HG03354 (cell line): ENCODE measurements around the gene OGFRL1.

Source experiments
- ATAC-seq: cut with Tn5 transposase; IDR thresholded peaks from one replicate; pipeline ENCODE4 v1.9.1; 2021; ENCODE audit warnings: mild to moderate bottlenecking; ENCODE audit not compliant: unreplicated experiment, poor library complexity, severe bottlenecking

The OGFRL1 gene

DNA sequence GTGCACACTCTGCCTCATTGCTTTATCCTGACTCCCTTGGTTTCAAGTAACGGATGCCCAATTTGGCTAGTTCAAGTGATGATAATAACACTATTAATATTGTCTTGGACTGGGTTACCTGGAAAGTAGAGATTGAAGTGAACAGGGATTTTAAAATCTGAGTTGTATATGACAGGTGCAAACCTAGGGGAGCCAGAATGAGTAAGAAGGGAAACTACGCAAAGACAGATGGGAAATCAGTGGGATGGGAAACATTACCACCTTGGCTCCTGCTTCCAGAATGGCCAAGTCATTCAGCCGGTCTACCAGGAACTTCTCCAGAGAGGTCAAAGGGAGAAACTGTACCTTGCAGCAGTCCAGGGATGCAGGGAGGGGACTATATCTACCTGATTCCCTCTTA lies 41.9 kb downstream of the OGFRL1 start:
- ATAC-seq = no peak

DNA sequence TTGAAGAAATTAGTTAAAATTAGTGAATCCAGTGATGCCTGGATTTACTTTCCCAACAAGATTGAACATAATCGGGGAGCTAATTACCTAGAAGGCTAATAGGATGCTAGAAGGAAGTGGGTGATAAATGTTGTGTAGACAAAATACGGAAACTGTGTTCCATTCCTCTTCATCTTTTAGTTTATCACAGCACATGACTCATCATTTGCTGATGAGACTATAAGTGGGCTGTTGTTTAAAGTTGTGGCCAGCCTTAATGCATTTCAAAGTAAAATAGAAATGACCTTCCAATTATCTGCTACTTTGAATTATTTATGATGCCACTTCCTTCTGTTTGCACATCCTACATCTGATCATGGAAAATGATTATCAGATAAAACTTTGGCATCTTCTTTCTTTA lies 43.4 kb downstream of the OGFRL1 start:
- no peak for ATAC-seq

DNA sequence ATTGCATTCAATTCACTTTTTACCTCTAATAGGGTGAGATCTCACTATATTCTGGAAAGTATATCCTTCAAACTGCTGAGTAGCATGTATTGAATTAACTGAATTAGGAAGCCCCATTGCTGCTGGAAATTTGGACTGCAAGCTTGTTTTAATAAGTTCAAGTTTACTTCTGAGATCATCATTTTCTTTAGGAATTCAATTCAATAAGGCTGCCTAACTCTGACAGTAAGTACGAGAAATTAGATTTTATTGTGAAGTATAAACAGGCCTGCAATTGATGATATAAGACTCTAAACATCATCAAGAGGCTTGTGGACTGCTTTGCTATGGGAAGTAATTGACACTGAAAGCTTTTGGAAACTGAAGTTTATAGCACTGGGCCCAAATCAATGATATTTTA lies 44.4 kb downstream of the OGFRL1 start:
- ATAC-seq = no peak

DNA sequence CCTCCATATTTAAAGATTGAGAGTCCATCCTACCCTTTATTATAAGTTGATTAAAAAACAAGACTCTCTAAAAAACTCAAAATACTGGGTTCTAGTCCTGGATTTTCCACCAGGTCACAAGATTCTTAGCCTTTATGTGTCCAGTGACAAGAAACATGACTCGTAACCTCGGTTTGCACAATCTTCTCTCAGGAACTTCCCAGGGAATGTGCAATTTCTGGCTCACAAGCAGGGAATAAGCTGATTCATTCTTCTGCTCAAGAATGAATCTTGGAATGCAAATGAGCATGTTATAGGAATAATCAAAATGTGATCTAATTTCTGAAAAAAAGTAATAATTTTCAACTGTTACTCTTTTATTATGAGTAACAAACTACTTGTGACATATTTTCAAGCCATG lies 45.1 kb downstream of the OGFRL1 start:
- ATAC-seq = no peak

DNA sequence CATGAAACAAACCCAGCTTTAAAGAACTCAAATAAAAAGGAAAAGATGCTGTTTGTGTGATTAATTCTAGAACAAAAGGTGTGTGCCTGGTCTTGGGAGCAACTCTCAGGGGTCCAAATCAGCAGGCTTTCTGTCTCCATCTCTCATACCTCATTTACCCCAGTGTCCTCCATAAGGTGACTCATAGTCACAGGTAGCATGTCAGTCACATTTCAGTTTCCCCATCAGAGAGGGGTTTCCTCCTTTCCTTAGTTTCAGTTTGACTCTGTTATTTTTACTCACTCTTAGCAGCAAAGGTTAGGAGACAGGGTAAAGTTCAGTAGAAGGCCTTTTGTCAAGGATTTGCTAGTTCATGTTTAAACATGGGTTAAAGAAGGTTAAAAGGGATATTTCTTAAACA lies 46.2 kb downstream of the OGFRL1 start:
- peak; percentile 62 for ATAC-seq

DNA sequence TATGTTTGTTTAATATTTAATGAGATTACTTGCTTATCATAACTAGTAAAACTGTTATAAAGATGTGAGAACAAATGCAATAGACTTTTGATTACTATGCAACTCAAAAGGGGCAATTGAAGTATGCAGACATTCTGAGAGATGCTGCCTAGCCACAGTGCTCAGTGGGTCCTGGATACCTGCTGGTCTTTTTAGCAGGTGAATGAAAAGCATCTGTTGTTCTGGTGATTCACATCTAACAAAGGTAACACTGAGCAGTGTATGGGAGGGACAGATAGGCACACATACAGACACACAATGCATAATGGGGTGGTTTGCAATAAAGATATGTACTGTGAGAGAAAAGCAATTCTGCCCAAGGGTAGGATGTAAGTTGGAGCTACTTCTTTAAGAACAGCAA lies 46.9 kb downstream of the OGFRL1 start:
- ATAC-seq = no peak

DNA sequence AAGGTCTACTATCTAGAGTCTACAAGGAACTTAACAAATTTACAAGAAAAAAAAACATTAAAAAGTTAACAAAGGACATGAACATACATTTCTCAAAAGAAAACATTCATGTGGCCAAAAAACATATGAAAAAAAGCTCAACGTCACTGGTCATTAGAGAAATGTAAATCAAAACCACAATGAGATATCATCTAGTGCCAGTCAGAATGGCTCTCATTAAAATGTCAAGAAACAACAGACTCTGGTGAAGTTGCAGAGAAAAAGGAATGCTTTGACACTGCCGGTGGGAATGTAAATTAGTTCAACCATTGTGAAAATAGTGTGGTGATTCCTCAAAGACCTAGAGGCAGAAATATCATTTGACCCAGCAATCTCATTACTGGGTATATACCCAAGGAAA lies 48.3 kb downstream of the OGFRL1 start:
- no peak for ATAC-seq

DNA sequence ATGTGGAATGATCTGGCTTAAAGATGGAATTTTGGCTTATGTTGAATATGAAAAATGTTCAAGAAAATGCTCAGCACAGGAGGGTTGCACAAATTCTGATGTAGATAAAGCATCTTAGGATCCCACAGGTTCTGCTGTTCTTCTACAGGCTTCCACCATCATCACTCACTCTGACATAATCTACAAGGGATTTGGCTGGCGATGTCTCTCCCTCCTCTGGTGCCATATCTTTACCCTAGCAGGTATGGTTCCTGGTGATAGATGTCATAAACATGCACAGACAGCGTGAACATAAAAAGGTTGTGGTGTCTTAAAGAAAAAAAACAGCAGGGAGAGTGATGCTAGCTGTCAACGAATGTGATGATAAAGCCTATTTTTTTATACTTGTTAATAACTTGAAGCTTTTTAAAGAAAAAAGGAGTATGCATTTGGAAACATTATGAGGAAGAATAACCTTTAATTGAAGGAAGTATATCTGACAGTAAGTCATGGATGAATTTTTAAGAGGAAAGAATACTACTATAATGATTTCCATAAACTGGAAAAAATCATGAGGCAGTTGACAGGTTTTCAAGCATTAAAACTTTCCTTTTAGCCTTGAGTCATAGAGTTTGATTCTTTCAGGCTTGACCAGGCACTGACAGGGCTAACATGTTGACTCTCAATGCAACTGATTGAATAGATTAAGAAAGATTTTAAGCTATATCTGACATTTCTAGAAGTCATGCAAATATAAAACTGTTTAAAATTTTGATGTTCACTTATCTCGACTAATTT lies 50.1 kb downstream of the OGFRL1 start:
- ATAC-seq = no peak

DNA sequence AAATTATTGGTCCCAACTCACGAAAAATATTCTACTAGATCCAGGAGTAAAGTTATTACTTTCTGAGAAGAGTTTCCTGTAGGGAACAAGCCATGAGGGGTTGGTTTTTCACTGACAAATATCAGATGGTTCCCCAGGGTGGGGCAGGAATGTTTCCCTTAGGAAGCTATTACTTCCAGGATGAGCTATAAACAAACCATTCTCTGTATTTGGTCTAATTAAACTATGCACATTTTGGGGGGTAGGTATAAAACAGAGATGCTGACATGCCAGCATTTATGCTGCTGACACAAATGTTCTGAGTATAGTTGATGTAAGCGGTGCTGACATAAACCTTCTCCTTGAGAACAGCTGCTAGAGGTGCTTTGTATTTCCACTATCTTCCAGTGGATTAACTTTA lies 54.2 kb downstream of the OGFRL1 start:
- no peak for ATAC-seq

DNA sequence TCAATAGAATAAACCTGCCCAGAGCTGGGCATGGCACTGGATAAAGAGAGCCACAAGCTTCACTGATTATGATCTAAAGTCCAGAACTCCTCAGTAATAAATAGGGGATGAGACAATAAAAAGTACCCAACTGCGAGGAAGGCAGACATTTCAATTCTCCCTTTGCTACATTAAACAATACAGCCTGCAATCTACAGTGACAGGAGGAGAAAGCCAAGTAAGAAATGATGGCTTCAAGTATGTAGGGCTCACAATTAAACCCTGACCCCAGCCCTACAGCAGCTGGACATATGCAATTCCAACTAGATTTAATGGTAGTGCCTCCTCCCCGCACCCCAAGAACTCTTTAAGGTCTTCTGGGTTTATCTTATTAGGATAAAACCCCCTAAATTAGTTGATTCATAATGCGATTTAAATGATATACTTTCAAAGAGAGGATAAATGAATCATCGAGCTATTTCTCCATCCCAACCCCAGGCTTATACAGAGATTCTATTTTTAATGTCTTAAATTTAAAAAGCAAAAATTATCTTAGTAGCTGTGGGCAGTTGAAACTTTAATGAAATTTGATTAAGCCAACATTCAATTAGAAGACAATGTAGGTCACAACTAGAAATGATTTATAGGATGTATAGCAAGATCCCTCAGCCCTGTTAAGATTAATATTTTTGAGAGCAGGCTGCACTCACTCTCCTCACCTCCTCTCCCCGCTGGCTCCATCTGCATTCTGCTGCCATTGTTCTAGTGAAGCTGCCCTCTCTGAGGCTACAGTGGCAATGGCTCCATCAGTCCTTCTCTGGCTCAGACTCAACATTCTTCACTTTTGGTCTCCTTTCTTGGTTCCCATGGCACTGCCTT lies 57.1 kb downstream of the OGFRL1 start:
- ATAC-seq = no peak

DNA sequence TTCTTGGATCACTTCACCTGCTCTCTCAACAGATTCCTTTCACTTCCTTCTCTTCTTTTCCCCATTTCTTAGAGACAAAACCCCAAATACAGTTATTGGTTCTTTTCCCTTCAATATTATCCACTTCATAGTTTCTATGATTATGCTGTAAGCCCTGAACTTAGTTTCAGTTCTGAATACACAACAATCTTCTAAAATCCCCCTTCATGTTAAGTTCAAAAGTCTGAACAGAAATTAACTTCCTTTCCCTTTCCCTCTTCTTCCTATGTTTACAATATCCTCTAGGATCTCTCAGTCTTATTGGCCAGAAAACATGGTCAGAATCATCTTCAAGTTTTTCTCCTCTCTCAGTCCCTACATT lies 57.7 kb downstream of the OGFRL1 start:
- no peak for ATAC-seq

DNA sequence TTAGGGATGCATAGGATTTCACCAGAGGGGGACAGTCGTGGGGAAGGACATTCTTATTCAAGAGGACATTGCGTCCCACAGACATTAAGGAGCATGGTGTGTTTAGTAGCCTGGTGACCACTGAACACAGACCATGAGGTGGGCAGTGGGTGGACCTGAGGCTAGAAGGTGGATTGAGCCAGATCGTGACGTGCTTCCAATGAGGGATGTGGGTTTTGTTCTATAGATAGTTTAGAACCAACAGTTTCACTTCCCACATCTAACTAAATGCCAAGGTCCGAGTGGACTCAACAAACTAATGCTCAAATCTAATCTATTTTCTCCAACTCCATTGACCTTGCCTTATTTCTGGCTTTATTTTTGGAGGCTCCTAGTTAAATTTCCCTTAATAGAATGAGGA lies 58.5 kb downstream of the OGFRL1 start:
- ATAC-seq = no peak

DNA sequence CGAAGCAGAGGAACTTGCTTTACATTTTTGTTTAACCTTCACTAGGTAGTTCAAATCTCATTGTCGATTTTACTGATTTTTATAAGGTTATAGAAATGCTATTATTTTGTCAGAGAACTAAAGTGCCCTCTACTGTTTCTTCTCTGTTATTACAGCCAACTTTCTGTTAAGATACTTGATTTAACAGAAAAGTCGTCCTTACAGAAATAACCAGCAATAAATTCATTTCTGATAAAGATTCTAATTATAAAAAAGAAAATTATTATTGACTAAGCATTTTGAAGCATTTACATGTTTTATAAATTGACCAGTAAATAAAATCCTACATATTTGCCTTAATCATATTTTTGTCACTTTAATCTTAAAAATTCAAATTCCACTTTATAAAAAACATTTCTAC lies 60.8 kb downstream of the OGFRL1 start:
- no peak for ATAC-seq

DNA sequence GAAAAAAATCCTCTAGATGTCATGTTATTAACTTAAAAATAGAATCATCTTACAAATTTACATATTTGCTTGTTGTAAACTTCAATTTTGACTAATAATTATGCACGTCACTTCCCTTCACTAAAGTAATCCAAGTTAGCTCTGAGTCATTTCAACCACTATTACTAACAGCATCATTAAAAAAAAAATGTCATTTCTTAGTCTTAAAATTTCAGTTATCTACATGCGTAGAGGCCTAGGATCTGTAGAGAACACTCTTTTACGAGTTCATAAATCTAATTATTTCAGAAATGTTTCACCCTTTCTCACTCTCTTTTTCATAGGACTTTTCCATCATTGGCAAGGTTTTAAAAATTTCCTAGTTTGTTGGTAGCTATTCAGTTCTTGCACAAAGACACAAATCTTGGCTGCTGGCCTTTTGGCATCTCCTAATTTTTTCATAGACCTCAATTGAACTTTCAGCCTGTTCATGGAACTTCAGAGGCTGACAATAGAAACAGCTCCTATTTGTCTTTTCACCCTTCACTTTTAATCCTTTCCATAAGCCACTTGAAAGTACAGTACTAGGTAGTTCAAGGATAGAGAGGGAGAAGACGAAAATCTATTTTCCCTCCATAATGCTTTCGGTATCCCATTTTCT lies 61.5 kb downstream of the OGFRL1 start:
- ATAC-seq = no peak

DNA sequence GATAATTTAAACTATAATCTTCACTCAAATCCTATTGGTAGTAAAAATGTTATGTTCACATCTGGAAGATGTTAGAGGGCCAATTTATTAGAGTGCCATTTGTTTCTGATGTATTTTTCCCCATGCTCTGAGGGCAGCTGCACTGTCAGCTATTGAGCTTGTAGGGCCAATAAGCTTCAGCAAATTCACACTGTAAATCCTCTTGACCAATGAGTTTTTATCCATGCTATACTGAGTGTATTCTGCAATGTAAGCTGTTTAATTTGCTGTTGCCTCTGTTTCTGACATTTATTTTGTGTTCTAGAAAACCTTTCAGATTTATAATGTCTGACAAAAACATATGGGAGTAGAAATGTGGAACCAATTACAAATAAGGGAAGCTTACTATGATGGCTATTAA lies 62.6 kb downstream of the OGFRL1 start:
- ATAC-seq = no peak
